Medulla oblongata (tissue), 1 donor: ENCODE data around the gene PRKCE.

Experiments
- DNase-seq: peaks from one replicate; pipeline ENCODE4 v3.0.0-alpha.2; 2015; ENCODE audit errors: extremely low spot score

PRKCE gene

GRCh38 chr2:45726188-45726587 is 74.7 kb downstream of the PRKCE start:
- no peak for DNase-seq

GRCh38 chr2:45728458-45728942 is 77.0 kb downstream of the PRKCE start:
- no peak for DNase-seq

GRCh38 chr2:45729753-45730512 is 78.5 kb downstream of the PRKCE start:
- DNase-seq = peak; percentile 53

GRCh38 chr2:45731141-45731540 is 79.7 kb downstream of the PRKCE start:
- DNase-seq = no peak

- no peak for DNase-seq
These were observed 81.0 kb downstream of the PRKCE start for GRCh38 chr2:45732436-45732835.

GRCh38 chr2:45732946-45733345 is 81.5 kb downstream of the PRKCE start:
- no peak for DNase-seq

GRCh38 chr2:45734336-45734735 is 82.9 kb downstream of the PRKCE start:
- no peak for DNase-seq

- no peak for DNase-seq
These were observed 83.5 kb downstream of the PRKCE start for GRCh38 chr2:45734952-45735351.

DNA sequence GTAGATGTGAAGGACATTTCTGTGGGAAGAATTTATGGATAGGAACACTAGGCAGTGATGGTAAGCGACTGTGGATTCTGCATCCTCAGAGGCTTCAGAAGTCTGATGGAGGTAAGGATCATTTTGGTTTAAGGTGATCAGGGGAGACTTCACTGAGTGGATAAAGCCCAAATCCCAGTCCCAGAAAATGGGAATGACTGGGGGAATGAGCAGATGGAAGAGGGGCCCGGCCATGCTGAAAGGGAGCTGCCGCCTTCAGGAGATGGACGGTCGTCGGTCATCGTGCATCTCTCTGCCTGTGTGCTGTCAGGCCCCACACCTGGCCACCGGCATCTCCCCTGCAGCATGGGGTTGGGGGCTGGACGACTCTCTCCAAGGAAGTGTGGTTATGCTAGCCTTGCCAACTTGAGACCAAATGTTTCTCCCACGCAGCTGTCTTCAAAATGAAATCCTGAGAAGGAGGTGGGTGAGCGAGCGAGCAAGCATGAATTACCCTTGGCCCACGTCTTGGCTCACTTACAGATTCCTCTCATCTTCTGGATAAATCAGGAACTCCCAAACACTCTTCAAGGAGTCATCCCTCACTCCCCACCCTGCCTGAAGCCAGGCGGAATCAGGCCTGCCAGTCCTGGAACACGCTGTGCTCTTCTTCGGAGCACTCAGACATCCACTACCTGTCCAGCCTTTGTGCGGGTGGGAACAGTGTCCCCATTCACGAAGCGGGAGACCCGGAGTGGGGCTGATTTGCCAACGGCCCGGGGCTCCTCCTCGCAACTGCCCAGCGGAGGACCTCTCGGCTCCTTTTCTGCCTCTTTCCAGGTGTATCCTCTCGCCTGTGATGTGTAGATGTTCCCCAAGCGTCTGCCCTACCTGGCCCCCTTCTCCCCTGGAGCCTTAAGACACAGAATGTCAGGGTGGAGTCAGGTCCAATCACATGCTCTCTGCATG is 85.6 kb downstream of the PRKCE start:
- DNase-seq = no peak

- no peak for DNase-seq
These were observed 88.5 kb downstream of the PRKCE start for GRCh38 chr2:45739796-45740485.

DNA sequence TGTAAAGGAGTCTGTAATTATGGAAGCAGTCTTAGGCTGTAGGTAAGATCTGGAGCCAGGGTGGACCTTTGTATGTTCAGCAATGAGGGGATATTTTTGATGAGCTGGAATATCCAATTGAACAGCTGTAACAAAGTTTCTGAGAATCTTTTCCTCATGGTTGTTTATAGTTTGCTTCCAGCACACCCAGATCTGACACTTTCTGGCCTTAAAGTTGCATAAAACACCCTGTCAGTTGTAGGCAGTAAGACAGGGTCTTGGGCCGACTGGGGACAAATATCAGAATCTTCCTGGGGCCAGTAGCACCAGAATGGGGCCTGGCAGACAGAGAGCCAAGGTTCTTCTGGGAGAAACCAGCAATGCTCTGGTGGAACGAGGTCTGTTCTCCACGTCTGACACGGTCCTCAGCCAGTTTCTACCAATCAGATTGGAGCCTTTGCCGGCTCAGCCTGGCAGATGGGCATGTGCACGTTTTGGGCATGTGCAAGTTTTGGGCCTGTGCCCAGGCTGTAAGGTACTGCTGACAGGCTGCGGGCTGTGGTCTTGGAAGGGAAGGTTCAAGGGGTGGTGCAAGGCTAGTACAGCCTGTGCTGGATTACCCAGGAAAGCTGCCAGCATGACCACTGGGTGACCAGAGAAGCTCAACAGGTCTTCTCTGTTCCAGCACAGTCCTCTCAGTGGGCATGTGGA is 89.8 kb downstream of the PRKCE start:
- no peak for DNase-seq

DNA sequence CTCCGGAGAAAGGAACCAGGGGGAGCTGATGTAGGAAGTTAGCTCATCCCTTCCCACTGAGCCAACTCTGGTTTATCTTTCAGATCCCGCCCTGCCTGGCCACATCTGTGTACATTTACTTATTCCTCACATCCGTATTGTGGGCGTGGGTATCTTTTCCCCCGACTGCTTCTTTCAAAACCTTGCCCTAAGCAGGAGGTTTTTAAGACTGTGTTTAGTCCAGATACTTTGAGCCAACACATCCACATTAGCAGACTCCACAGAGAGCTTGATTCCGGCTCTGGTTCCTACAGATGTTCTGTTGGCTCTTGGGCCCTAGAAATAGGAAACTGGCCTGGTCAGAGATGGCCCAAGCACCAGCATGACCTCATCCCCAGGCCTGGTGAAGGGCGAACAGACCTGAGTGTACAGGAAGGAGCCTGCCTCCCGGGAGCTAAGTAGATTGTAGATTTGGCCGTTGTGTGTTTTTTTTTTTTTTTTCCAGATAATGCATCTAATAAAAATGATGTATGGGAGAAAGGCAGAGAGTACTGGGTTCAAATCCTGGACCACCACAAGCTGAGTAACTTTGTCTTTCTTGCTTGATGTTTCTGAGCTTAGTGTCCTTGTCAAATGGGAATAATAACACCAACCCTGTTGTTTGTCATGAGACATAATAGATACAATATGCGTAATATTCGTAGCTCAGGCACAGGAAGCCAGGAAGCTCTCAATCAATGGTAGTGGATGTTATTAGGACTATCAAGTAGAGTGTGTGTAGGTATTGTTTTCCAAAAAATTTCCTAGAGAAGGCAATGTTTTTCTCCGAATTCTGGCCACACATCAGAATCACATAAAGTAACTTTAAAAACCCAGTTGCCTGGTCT is 92.3 kb downstream of the PRKCE start:
- no peak for DNase-seq

- DNase-seq = no peak
These were observed 93.8 kb downstream of the PRKCE start for GRCh38 chr2:45745231-45745630.

DNA sequence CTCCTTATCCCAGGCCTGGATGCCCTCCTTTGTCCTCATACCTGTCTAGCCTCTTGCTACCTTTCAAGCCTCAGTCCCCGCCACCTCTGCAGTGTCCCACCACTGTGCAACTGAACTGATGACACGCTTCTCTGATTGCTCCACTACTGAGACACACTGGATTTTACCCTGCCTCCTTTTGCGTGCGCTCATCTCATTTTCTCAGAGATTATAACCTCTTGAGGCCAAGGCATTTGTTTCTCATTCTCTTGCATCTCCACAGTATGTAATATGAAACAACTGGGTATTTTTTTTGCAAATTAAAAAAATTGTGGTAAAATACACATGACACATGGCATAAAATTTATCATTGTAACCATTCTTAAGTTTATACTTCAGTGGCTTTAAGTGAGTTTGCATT is 95.4 kb downstream of the PRKCE start:
- no peak for DNase-seq

GRCh38 chr2:45747363-45747762 is 95.9 kb downstream of the PRKCE start:
- no peak for DNase-seq

- DNase-seq = no peak
These were observed 96.8 kb downstream of the PRKCE start for GRCh38 chr2:45748239-45748638.

DNA sequence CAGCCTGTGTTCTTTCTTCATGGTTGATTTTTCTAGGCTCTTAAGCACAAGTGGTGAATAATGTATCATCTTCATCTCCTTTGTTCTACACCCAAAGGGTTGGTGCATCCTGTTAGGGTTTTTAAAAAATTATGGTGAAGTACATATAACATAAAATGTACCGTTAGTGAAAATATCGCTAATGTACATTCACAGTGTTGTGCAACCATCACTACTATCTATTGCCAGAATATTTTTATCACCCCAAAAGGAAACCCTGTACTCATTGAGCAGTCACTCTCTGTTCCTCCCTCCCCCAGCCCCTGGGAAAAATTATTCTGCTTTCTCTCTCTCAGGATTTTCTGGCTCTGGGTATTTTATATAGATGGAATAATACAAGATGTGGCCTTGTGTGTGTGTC is 98.5 kb downstream of the PRKCE start:
- no peak for DNase-seq

DNA sequence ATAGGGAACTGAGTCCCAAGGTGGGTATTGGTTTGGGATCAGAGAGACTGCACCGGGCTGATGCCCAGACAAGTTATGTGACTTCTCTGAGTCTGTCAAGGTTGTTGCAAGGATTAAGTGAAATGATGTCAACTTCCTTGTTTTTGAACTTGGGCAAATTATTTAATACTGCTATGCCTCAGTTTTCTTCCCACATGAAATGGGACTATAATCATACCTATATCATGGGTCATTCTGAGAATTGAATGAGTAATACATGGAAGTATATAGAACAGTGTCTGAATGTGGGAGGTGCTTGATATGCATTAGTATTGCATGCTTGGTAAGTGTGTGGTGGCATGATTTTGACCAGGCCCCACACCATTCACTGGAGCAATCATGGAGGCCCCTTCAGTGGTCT is 99.0 kb downstream of the PRKCE start:
- DNase-seq = no peak

GRCh38 chr2:45753381-45753780 is 101.9 kb downstream of the PRKCE start:
- DNase-seq = no peak
